Psoas muscle (tissue), 8 donors: ENCODE results near the gene TRPM3. TPM values are rescaled to one million over a fixed set of nuclear protein-coding genes. Genes with fewer than 3 reads are reported as not detected.

ENCODE experiments used
- ATAC-seq, 4 donors: fragments of 200-7000 bp; cut with Tn5 transposase; one replicate each; pipeline ENCODE4 v1.9.1; 2020; ENCODE audit warnings: moderate library complexity in 3 of 4, mild to moderate bottlenecking in 2 of 4
- DNase-seq, 2 donors: peaks; one replicate each; pipeline ENCODE4 v3.0.0-alpha.2; 2020
- H3K27ac ChIP-seq: fragments of 200-600 bp; one replicate; pipeline ENCODE4 v1.8.0; 2022
- H3K27me3 ChIP-seq, 3 donors: fragments of 200-600 bp in 1 of 3; one replicate each; pipeline versions ENCODE4 v1.6.1 to v1.8.0; 2013 to 2022; ENCODE audit warnings: low read length in 2 of 3, mild to moderate bottlenecking in 2 of 3, moderate library complexity in 1 of 3; ENCODE audit not compliant: insufficient read depth in 3 of 3
- H3K36me3 ChIP-seq, 2 donors: fragments of 200-600 bp in 1 of 2; one replicate each; pipeline versions ENCODE4 v1.6.1 to v1.8.0; 2013 to 2022; ENCODE audit warnings: low read depth in 1 of 2, mild to moderate bottlenecking in 1 of 2, moderate library complexity in 1 of 2; ENCODE audit not compliant: insufficient read depth in 1 of 2
- H3K4me1 ChIP-seq: fragments of 200-600 bp; one replicate; pipeline ENCODE4 v1.8.0; 2022
- H3K4me3 ChIP-seq: fragments of 200-600 bp; one replicate; pipeline ENCODE4 v1.8.0; 2022; ENCODE audit warnings: mild to moderate bottlenecking
- H3K9me3 ChIP-seq: fragments of 200-600 bp; one replicate; pipeline ENCODE4 v1.8.0; 2022
- WGBS, 3 donors: extraction: QIAGEN DNeasy Blood & Tissue Kit; methylation state at CpG; one replicate each; pipeline versions ENCODE4 v1.1.6 to v1.1.7; 2013; 5-methylcytosine and 5-hydroxymethylcytosine counted together
- intact Hi-C, 2 donors: fragments of 100-400 bp; cut with DNase I; formaldehyde crosslinking; loops; one replicate each; pipeline versions ENCODE4 v1.11.0 to v1.14.2; 2022
- polyA plus RNA-seq, 3 donors: library from polyadenylated mRNA; stranded (reverse); fragments of 200-250 nt; gene quantifications; one replicate each; pipeline ENCODE4 v1.2.3, GENCODE V29; 2013
- total RNA-seq, 4 donors: library from RNA; stranded (reverse); fragmentation: NEBNext Ultra II Directional in 2 of 4; extraction: Animal tissue kit (Norgen Biotek cat#: 25700) in 2 of 4; gene quantifications; one replicate each; pipeline versions ENCODE4 v1.2.1 to v1.2.4, GENCODE V29; 2021 to 2023
- TF ChIP-seq, protein P1 (sequence below): fragments of 200-600 bp; IDR thresholded peaks from one replicate; pipeline ENCODE4 v1.8.0; 2022; ENCODE audit warnings: antibody characterized with exemption
- donor health status: healthy with polysubstance abuse.
- donor health status: DM: no; HTN: no; CAD: no; lungs with moderate emphysema.
- donor health status: Bipolar disorder and iron deficiency.
- donor health status: healthy.
- donor health status: DM: yes; HTN: yes; CAD: no.
- donor health status: DM: no; HTN: no; CAD: no.
- donor health status: DM: no; HTN: no; CAD: no.
- donor health status: DM: yes; HTN: yes; CAD: no.

Gene TRPM3
- total and polyA plus RNA-seq, 7 donors = 0.01 to 0.16 (median 0.06) TPM; not detected in 3

DNA sequence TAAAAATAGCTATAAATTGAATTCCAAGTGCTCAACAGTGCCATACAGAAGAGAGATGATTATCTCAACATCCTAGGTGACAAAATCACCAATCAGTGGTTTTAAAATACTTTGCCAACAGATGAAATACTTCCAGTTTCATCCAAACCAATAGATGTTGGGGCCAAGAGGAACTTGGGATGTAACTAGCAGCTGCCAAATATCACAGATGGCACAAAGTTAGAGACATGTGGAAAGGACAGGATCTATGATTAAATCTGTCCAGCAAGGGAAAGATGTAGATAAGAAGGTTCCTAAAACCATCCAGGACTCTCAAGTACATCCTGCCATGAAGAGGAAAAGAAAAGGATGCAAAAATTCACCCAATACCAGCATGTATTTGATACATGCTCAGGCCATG, 23.8 kb downstream of the TRPM3 start:
- Histone ChIP-seq H3K36me3 (no peaks in the 10 kb centered on the region), H3K27ac (no peak overlapping the region), H3K4me1 (no peaks in the 10 kb centered on the region), H3K27me3 (no peaks in the 10 kb centered on the region), H3K4me3 (no peak overlapping the region), H3K9me3 (no peaks in the 10 kb centered on the region)
- ATAC-seq (no peak), DNase-seq (no peak)
- intact Hi-C loops = no loop called here
- TF ChIP-seq, protein P1, sequence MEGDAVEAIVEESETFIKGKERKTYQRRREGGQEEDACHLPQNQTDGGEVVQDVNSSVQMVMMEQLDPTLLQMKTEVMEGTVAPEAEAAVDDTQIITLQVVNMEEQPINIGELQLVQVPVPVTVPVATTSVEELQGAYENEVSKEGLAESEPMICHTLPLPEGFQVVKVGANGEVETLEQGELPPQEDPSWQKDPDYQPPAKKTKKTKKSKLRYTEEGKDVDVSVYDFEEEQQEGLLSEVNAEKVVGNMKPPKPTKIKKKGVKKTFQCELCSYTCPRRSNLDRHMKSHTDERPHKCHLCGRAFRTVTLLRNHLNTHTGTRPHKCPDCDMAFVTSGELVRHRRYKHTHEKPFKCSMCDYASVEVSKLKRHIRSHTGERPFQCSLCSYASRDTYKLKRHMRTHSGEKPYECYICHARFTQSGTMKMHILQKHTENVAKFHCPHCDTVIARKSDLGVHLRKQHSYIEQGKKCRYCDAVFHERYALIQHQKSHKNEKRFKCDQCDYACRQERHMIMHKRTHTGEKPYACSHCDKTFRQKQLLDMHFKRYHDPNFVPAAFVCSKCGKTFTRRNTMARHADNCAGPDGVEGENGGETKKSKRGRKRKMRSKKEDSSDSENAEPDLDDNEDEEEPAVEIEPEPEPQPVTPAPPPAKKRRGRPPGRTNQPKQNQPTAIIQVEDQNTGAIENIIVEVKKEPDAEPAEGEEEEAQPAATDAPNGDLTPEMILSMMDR = no peak

DNA sequence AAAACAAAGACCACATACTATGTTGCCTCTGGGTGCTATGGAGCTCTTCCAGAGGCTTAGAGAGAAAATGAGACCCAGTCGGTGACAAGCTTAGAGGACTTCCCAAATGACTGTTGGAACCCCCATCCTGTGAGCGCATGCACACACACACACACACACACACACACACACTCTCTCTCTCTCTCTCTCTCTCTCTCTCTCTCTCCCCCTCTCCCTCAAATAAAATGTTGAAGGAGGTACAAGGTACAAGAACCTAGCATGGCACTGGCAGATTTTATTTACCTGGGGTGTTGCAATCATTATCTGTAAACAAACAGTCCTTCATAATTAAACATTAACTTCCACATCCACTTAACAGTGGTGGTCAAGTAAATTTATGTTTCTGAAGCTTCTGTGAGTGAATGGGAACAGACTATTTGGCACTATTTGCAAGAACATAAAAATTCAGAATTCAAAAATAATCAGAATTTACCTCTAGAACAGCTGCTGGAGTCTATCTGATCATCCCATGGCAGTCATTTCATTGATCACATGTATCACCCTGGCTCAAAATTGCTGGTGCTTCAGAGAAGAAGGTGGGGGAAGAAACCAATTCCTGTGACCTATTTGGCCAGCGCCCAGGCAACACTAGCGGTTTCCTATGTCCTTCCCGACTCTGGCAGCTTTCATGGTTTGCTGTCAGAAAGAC, 24.9 kb downstream of the TRPM3 start:
- 45 to 63% (median 46%) methylated on average over 5 of the region's 5 CpGs for WGBS, 3 donors
- intact Hi-C loops = no loop called here
- no peak for DNase-seq

DNA sequence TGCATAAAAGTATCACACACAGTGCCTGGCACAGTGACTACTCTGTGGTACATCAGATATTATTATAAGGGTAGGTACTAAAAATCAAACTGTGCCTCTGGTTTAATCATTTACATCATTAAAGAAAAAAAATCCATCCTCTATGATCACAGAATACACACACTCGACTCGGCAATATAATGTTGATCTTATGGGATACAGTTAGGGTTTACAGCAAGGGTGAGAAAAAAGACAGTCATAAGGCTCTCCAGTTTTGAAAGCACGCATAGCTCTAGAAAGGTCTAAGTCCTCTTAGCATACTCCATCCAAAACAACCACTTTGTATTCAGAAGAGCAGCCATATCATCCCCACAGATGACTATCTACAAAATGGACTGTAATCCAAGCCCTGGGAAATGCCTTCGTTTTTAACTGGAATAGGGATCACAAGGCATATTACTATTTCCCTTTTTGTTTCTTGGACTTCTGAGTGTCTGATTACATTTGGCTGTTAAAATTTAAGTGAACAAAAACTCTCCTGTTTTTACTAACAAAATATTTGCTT, 26.6 kb downstream of the TRPM3 start:
- TF ChIP-seq, protein P1 = no peak
- no peaks in the 10 kb centered on the region for H3K36me3 ChIP-seq
- H3K9me3 ChIP-seq = no peaks in the 10 kb centered on the region
- DNase-seq = no peak
- no peaks in the 10 kb centered on the region for H3K27me3 ChIP-seq
- ATAC-seq = no peak
- WGBS, 3 donors = 72 to 75% (median 75%) methylated on average over 4 of the region's 4 CpGs
- no peak overlapping the region for H3K27ac ChIP-seq
- no peak overlapping the region for H3K4me3 ChIP-seq
- H3K4me1 ChIP-seq = no peaks in the 10 kb centered on the region
- intact Hi-C loops = no loop called here

More for the DNA sequence above, 24.9 kb downstream of the TRPM3 start:
- TF ChIP-seq, protein P1 = no peak
- no peaks in the 10 kb centered on the region for H3K36me3 ChIP-seq
- H3K4me1 ChIP-seq = no peaks in the 10 kb centered on the region
- no peaks in the 10 kb centered on the region for H3K9me3 ChIP-seq
- H3K27ac ChIP-seq = no peak overlapping the region
- H3K27me3 ChIP-seq = no peaks in the 10 kb centered on the region
- no peak overlapping the region for H3K4me3 ChIP-seq
- no peak for ATAC-seq

DNA sequence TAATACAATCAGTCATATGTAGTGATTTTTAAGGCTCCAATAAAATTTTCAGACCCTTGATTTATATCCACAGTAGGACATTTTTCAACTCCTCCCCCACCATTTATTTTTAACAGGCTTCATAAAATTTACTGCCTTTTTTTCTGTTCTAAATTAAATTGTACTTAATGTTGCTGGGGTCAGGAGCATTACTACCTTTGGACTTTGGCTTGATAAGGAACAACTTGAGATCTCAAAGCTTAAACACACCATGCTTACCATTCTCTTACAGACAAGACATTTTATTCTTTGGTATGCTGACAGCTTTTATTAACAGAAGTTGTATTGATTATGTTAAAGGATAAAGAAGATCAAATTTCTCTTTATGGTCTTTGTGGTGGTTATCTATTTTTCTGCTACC, 30.5 kb downstream of the TRPM3 start:
- no peak overlapping the region for H3K27ac ChIP-seq
- no peaks in the 10 kb centered on the region for H3K27me3 ChIP-seq
- intact Hi-C loops = no loop called here
- no peak overlapping the region for H3K4me3 ChIP-seq
- DNase-seq (no peak), ATAC-seq (no peak)
- no peaks in the 10 kb centered on the region for H3K9me3 ChIP-seq
- no peaks in the 10 kb centered on the region for H3K4me1 ChIP-seq
- no peaks in the 10 kb centered on the region for H3K36me3 ChIP-seq
- TF ChIP-seq, protein P1 = no peak

DNA sequence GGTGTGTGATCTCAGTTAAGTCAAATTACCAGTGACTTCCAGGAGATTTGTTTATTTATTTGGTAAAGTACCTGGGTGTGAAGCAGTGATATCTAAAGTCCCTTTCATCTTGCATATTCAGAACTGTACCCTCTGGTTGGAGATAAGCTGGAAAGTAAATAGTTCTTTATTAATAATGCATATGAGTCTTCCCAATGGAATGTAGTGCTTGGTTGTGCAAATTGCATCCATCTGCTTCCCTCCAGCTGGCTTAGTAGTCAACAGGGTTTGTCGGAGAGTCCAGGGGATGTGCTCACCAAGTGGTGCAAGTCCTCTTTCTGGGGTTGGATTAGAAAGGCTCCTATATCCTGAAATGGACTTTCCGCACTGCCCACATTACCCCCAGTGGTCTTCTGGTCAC, 42.0 kb downstream of the TRPM3 start:
- WGBS, 3 donors = 83 to 95% (median 88%) methylated on average over 2 of the region's 2 CpGs
- no peaks in the 10 kb centered on the region for H3K9me3 ChIP-seq
- no peaks in the 10 kb centered on the region for H3K4me1 ChIP-seq
- TF ChIP-seq, protein P1 = no peak
- intact Hi-C loops = no loop called here
- H3K27ac ChIP-seq = no peak overlapping the region
- DNase-seq (no peak), ATAC-seq (no peak)
- H3K27me3 ChIP-seq = no peaks in the 10 kb centered on the region
- H3K4me3 ChIP-seq = no peak overlapping the region
- no peaks in the 10 kb centered on the region for H3K36me3 ChIP-seq
